ENCODE measurements around the gene TMEM273.

GRCh38 chr10:49128854-49129253 lies 59.3 kb downstream of the TMEM273 start:
- TF ChIP-seq RCOR1 (IDR thresholded peaks at IDR 0.05; ENCODE audit: low read length) (no peak), TAF1 (IDR thresholded peaks at IDR 0.05; ENCODE audit: borderline replicate concordance, low read depth, low read length) (no peak), POLR2AphosphoS5 (IDR thresholded peaks at IDR 0.05; ENCODE audit: low read depth, low read length) (no peak), MXI1 (IDR thresholded peaks at IDR 0.05; ENCODE audit: low read depth, low read length) (no peak), CTCF (IDR thresholded peaks at IDR 0.05) (no peak), MAX (IDR thresholded peaks at IDR 0.05; ENCODE audit: low read depth) (no peak), FOSL2 (IDR thresholded peaks at IDR 0.05; ENCODE audit: borderline replicate concordance, low read depth) (no peak), TEAD4 (IDR thresholded peaks at IDR 0.05; ENCODE audit: borderline replicate concordance, insufficient read depth) (no peak), FOXJ3 (CRISPR knock-in tag; IDR thresholded peaks at IDR 0.05) (no peak), RAD21 (IDR thresholded peaks at IDR 0.05; ENCODE audit: low read length) (no peak)

All from SK-N-SH (cell line).